HepG2 (cell line): ENCODE data around the gene GYS2. TPM values are rescaled to one million over a fixed set of nuclear protein-coding genes. Genes with fewer than 3 reads are reported as not detected.

Experiments used
- ATAC-seq: fragments of 200-7000 bp; cut with Tn5 transposase; 3 replicates; pipeline ENCODE4 v1.9.1; 2020; ENCODE audit warnings: mild to moderate bottlenecking, moderate library complexity
- BruUV-seq: library from RNA; stranded (reverse); fragments of 400-500 nt; replicated peaks from 2 replicates; lab custom pipeline; 2021; lab: Mats Ljungman, UMichigan
- CTCF ChIA-PET: fragments of 300-600 bp; formaldehyde crosslinking; extraction: SDS; loops from one replicate; lab custom pipeline; 2021; ENCODE audit warnings: low total read pairs, inconsistent platforms, low intra/inter-chr PET ratio; lab: Yijun Ruan, JAX
- POLR2A ChIA-PET: fragments of 350-600 bp; sonication (Branson Sonifier 250); formaldehyde crosslinking; loops from one replicate; lab custom pipeline; 2020; ENCODE audit warnings: antibody characterized with exemption, inconsistent platforms; lab: Yijun Ruan, JAX
- DNase-seq: peaks from one replicate; pipeline ENCODE4 v3.0.0-alpha.2; 2015; ENCODE audit warnings: low spot score
- FAIRE-seq: peaks from 3 replicates; lab custom pipeline; 2011; peaks lifted over from hg19 to GRCh38; lab: Jason Lieb, UNC
- H2AFZ ChIP-seq: one replicate; pipeline ENCODE4 v1.6.1; 2011; ENCODE audit warnings: low read length, inconsistent platforms
- H3K27ac ChIP-seq: fragments of 300-600 bp; 3 replicates; pipeline ENCODE4 v1.8.0; 2011; ENCODE audit warnings: mixed run types, mild to moderate bottlenecking, mixed read lengths, low read length, inconsistent platforms; ENCODE audit not compliant: insufficient read depth; ENCODE audit errors: extremely low read length
- H3K27me3 ChIP-seq, 2 experiments: fragments of 200-600 bp in 1 of 2; 2 replicates in 1 of 2; 3 replicates in 1 of 2; pipeline versions ENCODE4 v1.6.0 to v1.8.0; 2011; ENCODE audit warnings: low read length in 2 of 2, mild to moderate bottlenecking in 2 of 2, moderate library complexity in 2 of 2, inconsistent platforms in 1 of 2; ENCODE audit not compliant: insufficient read depth in 2 of 2, control insufficient read depth in 1 of 2
- H3K36me3 ChIP-seq, 2 experiments: fragments of 200-600 bp in 1 of 2; replicated peaks in 1 of 2; 2 replicates in 1 of 2; 3 replicates in 1 of 2; pipeline versions ENCODE4 v1.5.1 to v1.8.0; 2011; ENCODE audit warnings: low read length in 2 of 2, inconsistent platforms in 1 of 2; ENCODE audit not compliant: insufficient read depth in 2 of 2, control insufficient read depth in 1 of 2
- H3K4me1 ChIP-seq: 2 replicates; pipeline ENCODE4 v1.5.1; 2012; ENCODE audit warnings: low read length, inconsistent platforms; ENCODE audit not compliant: insufficient read depth
- H3K4me2 ChIP-seq: 2 replicates; pipeline ENCODE4 v1.6.0; 2011; ENCODE audit warnings: low read depth, low read length, inconsistent platforms
- H3K4me3 ChIP-seq, 3 experiments: fragments of 200-600 bp in 1 of 3; sonication (generic), shearing (Covaris generic) in 1 of 3; replicated peaks in 1 of 3; 2 replicates each; pipeline ENCODE4 v1.5.1; 2011 to 2016; ENCODE audit warnings: low read length in 3 of 3, inconsistent platforms in 2 of 3, low read depth in 2 of 3, mild to moderate bottlenecking in 2 of 3, control low read depth in 1 of 3, mixed read lengths in 1 of 3; ENCODE audit not compliant: insufficient read depth in 1 of 3
- H3K79me2 ChIP-seq: one replicate; pipeline ENCODE4 v1.6.1; 2011; ENCODE audit warnings: low read length, inconsistent platforms; ENCODE audit not compliant: insufficient read depth
- H3K9ac ChIP-seq: 2 replicates; pipeline ENCODE4 v1.6.0; 2011; ENCODE audit warnings: mild to moderate bottlenecking, low read depth, low read length, inconsistent platforms; ENCODE audit not compliant: insufficient read depth
- H3K9me3 ChIP-seq: 2 replicates; pipeline ENCODE4 v1.5.1; 2012; ENCODE audit warnings: mild to moderate bottlenecking, low read length
- H4K20me1 ChIP-seq: 2 replicates; pipeline ENCODE4 v1.6.0; 2011; ENCODE audit warnings: inconsistent platforms, mild to moderate bottlenecking, low read length, moderate library complexity; ENCODE audit not compliant: insufficient read depth
- ATRX ChIP-seq: sonication (generic); formaldehyde crosslinking; IDR thresholded peaks from 2 replicates; pipeline ENCODE4 v1.4.0; 2020; ENCODE audit warnings: missing genetic modification reagents, borderline replicate concordance
- MTA1 ChIP-seq: sonication (generic); formaldehyde crosslinking; IDR thresholded peaks from 2 replicates; pipeline ENCODE4 v1.4.0; 2020; ENCODE audit warnings: missing genetic modification reagents, mild to moderate bottlenecking, borderline replicate concordance
- SNAPC4 ChIP-seq: sonication (generic); formaldehyde crosslinking; IDR thresholded peaks from 2 replicates; pipeline ENCODE4 v1.4.0; 2020; ENCODE audit warnings: mild to moderate bottlenecking, missing genetic modification reagents
- SRSF9 ChIP-seq: fragments of 200-400 bp; formaldehyde crosslinking; IDR thresholded peaks from 2 replicates; pipeline ENCODE4 v1.6.1; 2018; ENCODE audit warnings: borderline replicate concordance, mild to moderate bottlenecking, low read depth, low read length; ENCODE audit not compliant: insufficient read depth, poor library complexity, severe bottlenecking
- ZNF362 ChIP-seq: sonication (generic); formaldehyde crosslinking; IDR thresholded peaks from 2 replicates; pipeline ENCODE4 v1.4.0; 2020; ENCODE audit warnings: missing genetic modification reagents, mild to moderate bottlenecking, borderline replicate concordance
- ZNF543 ChIP-seq: sonication (generic); formaldehyde crosslinking; IDR thresholded peaks from 2 replicates; pipeline ENCODE4 v1.4.0; 2020; ENCODE audit warnings: mild to moderate bottlenecking, missing genetic modification reagents
- ZNF562 ChIP-seq: sonication (generic); formaldehyde crosslinking; IDR thresholded peaks from 2 replicates; pipeline ENCODE4 v1.8.0; 2022; ENCODE audit warnings: missing genetic modification reagents, borderline replicate concordance
- ZNF577 ChIP-seq: sonication (generic); formaldehyde crosslinking; IDR thresholded peaks from 2 replicates; pipeline ENCODE4 v1.4.0; 2020; ENCODE audit warnings: mild to moderate bottlenecking, low read depth, missing genetic modification reagents, borderline replicate concordance
- ZNF724P ChIP-seq: sonication (generic); formaldehyde crosslinking; IDR thresholded peaks from 2 replicates; pipeline ENCODE4 v1.8.0; 2022; ENCODE audit warnings: missing genetic modification reagents, borderline replicate concordance
- ZNF891 ChIP-seq: sonication (generic); formaldehyde crosslinking; IDR thresholded peaks from 2 replicates; pipeline ENCODE4 v1.5.0; 2020; ENCODE audit warnings: mild to moderate bottlenecking, missing genetic modification reagents
- WGBS: methylation state at CpG from one replicate; pipeline ENCODE4 v1.1.6; 2017; ENCODE audit warnings: low lambda C conversion rate; 5-methylcytosine and 5-hydroxymethylcytosine counted together
- in situ Hi-C: cut with HindIII; loops from 2 replicates; pipeline ENCODE4 v1.10.0; 2017; ENCODE audit warnings: low pct_unique_long_range_greater_than_20kb; ENCODE audit not compliant: extremely low pct_ligation_motif_present
- intact Hi-C: fragments of 100-400 bp; cut with micrococcal nuclease; formaldehyde crosslinking; loops from one replicate; pipeline ENCODE4 v1.10.0; 2022; ENCODE audit not compliant: unreplicated experiment
- polyA plus RNA-seq, 8 experiments: library from polyadenylated mRNA; depleted of rRNA in 3 of 8; stranded (reverse) in 7 of 8; unstranded in 1 of 8; fragments of >200 nt; fragmentation: Illumina TruSeq in 4 of 8; extraction: Trizol in 4 of 8; gene quantifications; 2 replicates each; pipeline versions ENCODE4 v1.2.1 to v1.2.3, GENCODE V29; 2011 to 2016; ENCODE audit warnings: low read depth in 4 of 8, missing spikeins in 1 of 8, mixed read lengths in 1 of 8; ENCODE audit not compliant: insufficient read depth in 1 of 8
- total RNA-seq, 5 experiments: library from RNA; depleted of rRNA; stranded (reverse); fragments of >200 nt; fragmentation: Illumina TruSeq; extraction: Trizol; gene quantifications; 2 replicates each; pipeline ENCODE4 v1.2.3, GENCODE V29; 2016; ENCODE audit warnings: low read depth in 1 of 5

GYS2 gene
- total and polyA plus RNA-seq, 2 of the 13 experiments (the other 11 are each of a cell fraction or from before 2014, with no cell fraction given) = not detected

GRCh38 chr12:21613931-21614330, 9.3 kb upstream of the GYS2 start:
- no TSS peak for BruUV-seq
- H3K79me2 ChIP-seq = no peaks in the 10 kb centered on the region
- H3K27me3 ChIP-seq = no peaks in the 10 kb centered on the region
- intact Hi-C loops = no loop called here
- H3K4me2 ChIP-seq = no peak overlapping the region
- H2AFZ ChIP-seq = no peak overlapping the region
- no peaks in the 10 kb centered on the region for H4K20me1 ChIP-seq
- no peak overlapping the region for H3K4me3 ChIP-seq
- CTCF ChIA-PET = no interaction called here
- no peak overlapping the region for H3K9ac ChIP-seq
- DNase-seq (no peak), ATAC-seq (0 out of 3 replicates have a peak, but pooled peaks have one; percentile 40), FAIRE-seq (no peak)
- POLR2A ChIA-PET = no interaction called here
- TF ChIP-seq MTA1 (CRISPR knock-in tag) (no peak), ZNF724P (no peak), SNAPC4 (CRISPR knock-in tag) (no peak), ATRX (no peak), ZNF543 (CRISPR knock-in tag) (no peak), ZNF577 (CRISPR knock-in tag) (no peak), SRSF9 (no peak), ZNF891 (CRISPR knock-in tag) (no peak), ZNF362 (CRISPR knock-in tag) (no peak), ZNF562 (CRISPR knock-in tag) (no peak)
- no peaks in the 10 kb centered on the region for H3K4me1 ChIP-seq
- no peak overlapping the region for H3K27ac ChIP-seq
- WGBS = 0% methylated on average over 2 of the region's 2 CpGs
- no peaks in the 10 kb centered on the region for H3K36me3 ChIP-seq
- H3K9me3 ChIP-seq = no peaks in the 10 kb centered on the region
- in situ Hi-C loops = no loop called here
